Ovary (tissue), 3 donors: ENCODE measurements around the gene PDE4D.

Experiments used
- POLR2A ChIP-seq: fragments of 450-650 bp; IDR thresholded peaks from one replicate; pipeline ENCODE4 v1.6.1; 2017; ENCODE audit warnings: antibody characterized with exemption, mild to moderate bottlenecking, moderate library complexity
- TF ChIP-seq, protein P1 (sequence below), 3 donors: fragments of 450-650 bp in 2 of 3; fragments of 200-600 bp in 1 of 3; IDR thresholded peaks; one replicate each; pipeline versions ENCODE4 v1.5.1 to v1.8.0; 2016 to 2022; ENCODE audit warnings: antibody characterized with exemption in 3 of 3, mild to moderate bottlenecking in 1 of 3
- donor health status: DM: no; HTN: no; CAD: no.

GRCh38 chr5:59079622-59080620 lies 813.6 kb downstream of the PDE4D start:
- no peak for TF ChIP-seq POLR2A
- TF ChIP-seq, protein P1, sequence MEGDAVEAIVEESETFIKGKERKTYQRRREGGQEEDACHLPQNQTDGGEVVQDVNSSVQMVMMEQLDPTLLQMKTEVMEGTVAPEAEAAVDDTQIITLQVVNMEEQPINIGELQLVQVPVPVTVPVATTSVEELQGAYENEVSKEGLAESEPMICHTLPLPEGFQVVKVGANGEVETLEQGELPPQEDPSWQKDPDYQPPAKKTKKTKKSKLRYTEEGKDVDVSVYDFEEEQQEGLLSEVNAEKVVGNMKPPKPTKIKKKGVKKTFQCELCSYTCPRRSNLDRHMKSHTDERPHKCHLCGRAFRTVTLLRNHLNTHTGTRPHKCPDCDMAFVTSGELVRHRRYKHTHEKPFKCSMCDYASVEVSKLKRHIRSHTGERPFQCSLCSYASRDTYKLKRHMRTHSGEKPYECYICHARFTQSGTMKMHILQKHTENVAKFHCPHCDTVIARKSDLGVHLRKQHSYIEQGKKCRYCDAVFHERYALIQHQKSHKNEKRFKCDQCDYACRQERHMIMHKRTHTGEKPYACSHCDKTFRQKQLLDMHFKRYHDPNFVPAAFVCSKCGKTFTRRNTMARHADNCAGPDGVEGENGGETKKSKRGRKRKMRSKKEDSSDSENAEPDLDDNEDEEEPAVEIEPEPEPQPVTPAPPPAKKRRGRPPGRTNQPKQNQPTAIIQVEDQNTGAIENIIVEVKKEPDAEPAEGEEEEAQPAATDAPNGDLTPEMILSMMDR (IDR thresholded peaks at IDR 0.05) = no peak
